GM21515 (cell line): ENCODE measurements around the gene TIAM2.

Experiments
- ATAC-seq: cut with Tn5 transposase; IDR thresholded peaks from one replicate; pipeline ENCODE4 v1.9.1; 2021; ENCODE audit not compliant: unreplicated experiment

The TIAM2 gene

GRCh38 chr6:155123520-155123919 is 128.4 kb downstream of the TIAM2 start:
- no peak for ATAC-seq

DNA sequence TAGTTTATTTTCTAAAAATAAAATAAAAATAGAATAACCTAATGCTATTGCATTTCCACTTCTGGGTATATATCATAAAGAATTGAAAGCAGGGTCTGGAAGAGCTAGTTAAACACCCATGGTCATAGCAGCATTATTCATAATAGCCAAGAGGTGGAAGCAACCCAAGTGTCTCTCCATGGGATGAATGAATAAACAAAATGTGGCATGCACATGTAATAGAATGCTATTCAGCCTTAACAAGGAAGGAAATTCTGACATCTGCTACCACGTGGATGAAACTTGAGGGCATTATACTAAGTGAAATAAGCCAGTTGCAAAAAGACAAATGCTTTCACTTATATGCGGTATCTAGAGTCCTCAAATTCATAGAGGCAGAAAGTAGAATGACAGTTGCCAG is 130.8 kb downstream of the TIAM2 start:
- no peak for ATAC-seq

GRCh38 chr6:155126727-155127439 is 131.8 kb downstream of the TIAM2 start:
- ATAC-seq = no peak

DNA sequence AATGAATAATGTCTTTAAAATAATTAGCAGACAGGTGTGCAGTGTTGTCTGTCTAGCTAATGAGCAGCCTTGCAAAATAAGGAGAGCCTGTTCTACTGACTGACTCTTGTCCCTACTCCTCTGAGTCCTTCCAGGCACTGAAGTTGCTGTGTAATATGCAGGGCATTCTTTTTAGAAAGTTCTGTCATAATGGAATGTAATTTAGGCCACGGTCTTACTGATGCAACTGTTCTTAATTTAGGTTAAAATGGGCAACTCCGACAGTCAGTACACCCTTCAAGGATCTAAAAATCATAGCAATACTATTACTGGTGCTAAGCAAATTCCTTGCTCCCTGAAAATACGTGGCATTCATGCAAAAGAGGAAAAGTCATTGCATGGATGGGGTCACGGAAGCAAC is 133.9 kb downstream of the TIAM2 start:
- no peak for ATAC-seq

DNA sequence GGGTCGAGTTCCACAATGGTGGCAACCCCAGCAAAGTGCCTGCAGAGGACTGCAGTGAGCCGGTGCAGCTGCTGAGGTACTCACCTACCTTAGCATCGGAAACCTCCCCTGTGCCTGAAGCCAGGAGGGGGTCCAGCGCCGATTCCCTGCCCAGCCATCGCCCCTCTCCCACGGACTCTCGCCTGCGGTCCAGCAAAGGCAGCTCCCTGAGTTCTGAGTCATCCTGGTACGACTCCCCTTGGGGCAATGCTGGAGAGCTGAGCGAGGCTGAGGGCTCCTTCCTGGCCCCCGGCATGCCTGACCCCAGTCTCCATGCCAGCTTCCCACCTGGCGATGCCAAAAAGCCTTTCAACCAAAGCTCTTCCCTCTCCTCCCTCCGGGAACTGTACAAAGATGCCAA is 134.6 kb downstream of the TIAM2 start:
- no peak for ATAC-seq

GRCh38 chr6:155130161-155130853 is 135.2 kb downstream of the TIAM2 start:
- ATAC-seq = no peak

GRCh38 chr6:155132617-155133016 is 137.5 kb downstream of the TIAM2 start:
- ATAC-seq = no peak

- no peak for ATAC-seq
Observed at GRCh38 chr6:155141002-155141401, 145.9 kb downstream of the TIAM2 start.

GRCh38 chr6:155141512-155141911 is 146.4 kb downstream of the TIAM2 start:
- no peak for ATAC-seq

GRCh38 chr6:155142168-155143028 is 147.3 kb downstream of the TIAM2 start:
- no peak for ATAC-seq

- ATAC-seq = no peak
Observed at GRCh38 chr6:155143029-155143577, 148.0 kb downstream of the TIAM2 start.

DNA sequence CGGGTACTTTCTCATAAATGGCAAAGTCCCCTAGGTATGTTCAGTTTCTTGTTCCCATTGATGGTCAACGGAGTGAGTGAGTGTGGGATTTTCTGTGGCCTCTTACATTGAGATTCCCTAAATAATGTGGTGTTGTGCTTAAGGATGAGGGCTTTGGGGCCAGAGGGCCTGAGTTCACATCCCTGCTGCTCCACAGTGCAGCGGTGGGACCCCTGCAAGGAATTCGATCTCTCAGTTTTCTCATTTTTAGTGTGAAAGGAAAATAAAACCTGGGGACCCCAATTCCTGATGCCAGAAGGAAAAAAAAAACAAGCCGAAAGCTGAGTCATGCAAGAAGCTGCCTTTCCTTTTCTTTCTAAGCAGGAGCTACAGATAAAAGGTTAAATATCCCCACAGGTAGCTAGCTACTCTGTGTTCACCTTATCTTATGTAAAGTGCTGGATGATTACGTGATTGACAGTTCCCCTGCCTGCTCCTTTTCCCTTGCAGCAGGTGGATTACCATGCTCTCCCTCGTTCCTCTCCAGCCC is 148.5 kb downstream of the TIAM2 start:
- ATAC-seq = no peak

- ATAC-seq = no peak
Observed at GRCh38 chr6:155146205-155146604, 151.1 kb downstream of the TIAM2 start.

- no peak for ATAC-seq
Observed at GRCh38 chr6:155147958-155148663, 153.0 kb downstream of the TIAM2 start.

GRCh38 chr6:155150967-155151671 is 156.0 kb downstream of the TIAM2 start:
- no peak for ATAC-seq

- ATAC-seq = no peak
Observed at GRCh38 chr6:155152211-155153076, 157.3 kb downstream of the TIAM2 start.

DNA sequence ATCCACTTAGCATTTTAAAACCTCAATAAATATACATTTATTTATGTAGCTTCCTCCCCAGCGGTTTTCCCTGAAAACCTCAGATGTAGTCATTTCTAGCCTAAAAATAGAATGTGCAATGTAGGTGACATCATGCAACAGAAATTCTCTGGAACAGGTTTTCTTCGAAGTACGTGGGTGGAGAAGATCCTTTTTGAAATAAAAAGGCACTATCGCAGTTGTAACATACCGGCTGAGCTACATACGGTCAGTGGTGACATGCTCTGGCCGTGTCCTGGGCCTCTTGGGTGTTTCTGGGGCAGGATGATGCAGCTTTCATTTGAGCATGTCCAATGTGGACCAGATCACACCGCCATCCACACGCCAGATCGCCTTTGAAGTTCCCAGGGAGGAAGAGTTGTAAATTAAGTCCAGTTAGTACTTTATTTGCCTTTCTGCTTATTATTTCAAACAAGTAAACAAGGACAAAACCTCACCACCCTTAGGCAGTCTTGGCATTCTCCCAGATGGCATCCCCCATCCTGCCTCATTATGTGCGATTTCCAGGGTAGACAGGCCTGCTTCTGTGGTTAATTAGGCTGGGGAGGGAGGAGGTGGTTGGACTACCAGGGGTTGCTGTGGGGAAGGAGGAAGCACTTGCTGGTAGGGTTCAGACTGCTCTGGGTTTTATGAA is 159.2 kb downstream of the TIAM2 start:
- ATAC-seq = no peak

DNA sequence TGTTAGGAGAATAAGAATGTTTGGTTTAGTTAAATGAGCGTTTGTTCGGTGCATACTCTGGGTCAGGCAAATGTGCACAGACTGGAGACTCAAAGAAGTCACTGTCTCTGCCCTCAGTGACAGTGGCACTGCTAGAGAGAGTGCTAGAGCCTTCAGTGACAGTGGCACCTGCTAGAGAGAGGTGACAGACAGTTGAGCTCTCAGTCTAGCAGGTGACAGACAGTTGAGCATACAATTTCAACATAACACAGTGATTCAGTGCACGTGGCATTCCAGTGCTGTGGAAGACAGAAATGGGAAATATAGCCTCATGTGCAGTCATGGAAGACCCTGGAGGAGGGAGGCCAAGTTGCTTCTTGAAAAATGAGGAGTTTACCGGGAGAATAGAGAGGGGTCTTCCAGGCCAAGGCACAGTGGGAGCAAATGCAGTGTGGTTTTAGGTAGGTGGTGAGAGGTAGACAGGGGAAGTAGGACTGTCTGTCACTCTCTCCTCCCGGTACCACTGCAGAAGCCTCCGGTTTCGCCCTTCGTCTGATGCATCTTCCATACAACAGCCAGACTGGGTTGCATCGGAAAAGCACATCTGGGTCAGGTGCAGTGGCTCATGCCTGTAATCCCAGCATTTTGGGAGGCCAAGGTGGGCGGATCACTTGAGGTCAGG is 160.8 kb downstream of the TIAM2 start:
- ATAC-seq = no peak
